H54 (cell line): ENCODE measurements around the gene KRTAP1-3.
A peak's percentile ranks its signal among the peaks of the same experiment; 100 is the strongest.
"Not testable (repeated sequence)": the region's sequence is repeated elsewhere in the genome, so short reads cannot be mapped to it uniquely, and the experiment has no call there.

Source experiments
- DNase-seq: peaks from one replicate; pipeline ENCODE4 v3.0.0; 2011; ENCODE audit warnings: low spot score, mixed read lengths; ENCODE audit not compliant: insufficient read length
- FAIRE-seq: peaks from 3 replicates; lab custom pipeline; 2011; peaks lifted over from hg19 to GRCh38; lab: Jason Lieb, UNC
- POLR2A ChIP-seq: IDR thresholded peaks from 2 replicates; pipeline ENCODE4 v1.6.1; 2011; ENCODE audit warnings: low read depth, mild to moderate bottlenecking, low read length

KRTAP1-3 gene

GRCh38 chr17:41061964-41062363 lies 27.3 kb upstream of the KRTAP1-3 start:
- DNase-seq (peak; percentile 26), FAIRE-seq (peak; percentile 50)
- TF ChIP-seq POLR2A, result no peak

DNA sequence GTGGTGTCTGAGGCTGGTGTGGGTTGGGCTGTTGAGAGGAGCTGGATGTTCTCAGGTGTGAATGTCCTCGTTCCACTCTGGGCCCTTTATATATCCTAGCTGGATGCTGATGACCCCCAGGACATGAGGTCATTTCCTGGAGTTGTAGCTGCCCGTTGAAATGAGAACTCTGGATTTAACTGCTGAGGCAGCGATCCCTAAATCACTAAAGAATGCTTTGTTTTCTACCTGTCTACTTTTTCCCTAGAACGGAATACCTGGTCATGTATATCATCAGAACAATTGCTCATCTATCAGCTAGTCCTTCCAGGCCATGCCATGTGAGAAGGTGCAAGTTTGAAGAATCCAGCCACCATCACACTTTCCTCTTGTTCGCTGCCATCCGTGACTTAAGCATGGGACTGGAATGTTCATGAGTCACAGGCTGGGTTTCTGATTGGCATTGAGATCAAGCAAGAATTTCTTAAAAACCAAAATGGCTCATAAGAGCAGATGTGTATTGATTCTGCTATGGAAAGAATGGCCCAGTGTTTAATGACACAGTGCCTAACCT lies 25.5 kb upstream of the KRTAP1-3 start, which contains the start of gene KRTAP2-3:
Gene KRTAP2-3 (minus strand): TSS at position 63 of the 553 bp plus-strand sequence. CDS start 64 bp downstream, outside the sequence.
- TF ChIP-seq POLR2A, result no peak
- DNase-seq, result peak; percentile 45
- FAIRE-seq, result peak; percentile 90

- peak; percentile 32 for DNase-seq
- FAIRE-seq, result not testable (repeated sequence)
Observed at GRCh38 chr17:41059276-41060051, 24.8 kb upstream of the KRTAP1-3 start.

DNA sequence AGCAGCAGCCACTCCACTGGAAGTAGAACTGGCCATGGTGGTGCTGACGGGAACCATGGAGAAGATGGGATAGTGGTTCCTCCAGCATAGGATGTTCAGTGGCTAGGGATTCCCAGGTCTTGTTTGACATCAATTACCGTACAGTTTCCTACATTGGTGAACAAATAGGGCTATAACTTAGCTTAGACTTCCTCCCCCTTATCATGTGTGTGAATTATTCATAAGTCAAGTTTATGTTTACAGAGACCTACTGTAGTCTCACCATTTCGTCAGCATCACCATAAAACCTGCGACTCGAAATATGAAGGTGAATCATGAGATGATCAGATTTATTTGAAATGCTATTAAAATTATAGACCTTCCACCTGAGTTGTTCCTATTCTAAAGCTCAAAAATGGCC lies 24.1 kb upstream of the KRTAP1-3 start:
- DNase-seq (no peak), FAIRE-seq (peak; percentile 45)
- no peak for TF ChIP-seq POLR2A

GRCh38 chr17:41057547-41057946 lies 22.9 kb upstream of the KRTAP1-3 start:
- DNase-seq (no peak), FAIRE-seq (no peak)
- TF ChIP-seq POLR2A, result no peak

DNA sequence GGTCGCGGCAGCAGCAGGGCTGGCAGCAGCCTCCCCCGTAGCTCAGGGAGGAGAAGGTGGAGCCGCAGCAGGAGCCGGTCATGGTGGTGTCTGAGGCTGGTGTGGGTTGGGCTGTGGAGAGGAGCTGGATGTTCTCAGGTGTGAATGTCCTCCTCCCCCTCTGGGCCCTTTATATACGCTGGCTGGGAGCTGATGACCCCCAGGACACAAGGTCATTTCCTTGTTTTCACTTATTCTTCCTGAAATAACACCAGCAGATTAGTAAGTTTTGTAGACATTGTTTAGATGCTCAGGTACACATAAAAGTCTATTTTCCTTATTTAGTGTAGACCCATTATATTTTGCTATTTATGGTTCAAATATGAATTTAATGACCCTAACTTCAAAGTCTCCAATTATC lies 20.5 kb upstream of the KRTAP1-3 start, which contains the start of gene KRTAP2-2:
Gene KRTAP2-2 (minus strand): TSS at position 101 of the 400 bp plus-strand sequence. CDS start 19 bp downstream, at position 82.
- DNase-seq, FAIRE-seq: not testable (repeated sequence)

GRCh38 chr17:41054556-41054955 lies 19.9 kb upstream of the KRTAP1-3 start:
- DNase-seq, FAIRE-seq: not testable (repeated sequence)

- no peak for FAIRE-seq
- no peak for TF ChIP-seq POLR2A
- no peak for DNase-seq
Observed at GRCh38 chr17:41054025-41054424, 19.4 kb upstream of the KRTAP1-3 start.

DNA sequence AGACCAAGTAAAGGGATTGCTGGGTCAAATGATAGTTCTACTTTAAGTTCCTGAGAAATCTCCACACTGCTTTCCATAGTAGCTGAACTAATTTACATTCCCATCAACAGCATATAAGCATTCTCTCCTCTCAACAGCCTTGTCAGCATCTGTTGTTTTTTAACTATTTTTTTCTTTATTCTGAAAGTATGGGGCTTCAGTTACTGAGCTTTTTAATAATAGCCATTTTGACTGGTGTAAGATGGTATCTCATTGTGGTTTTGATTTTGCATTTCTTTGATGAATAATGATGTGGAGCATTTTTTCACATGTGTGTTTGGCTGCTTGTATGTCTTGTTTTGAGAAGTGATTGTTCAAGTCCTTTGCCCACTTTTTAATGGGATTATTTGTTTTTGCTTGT lies 17.9 kb upstream of the KRTAP1-3 start:
- no peak for DNase-seq
- TF ChIP-seq POLR2A, result no peak
- no peak for FAIRE-seq

GRCh38 chr17:41049110-41049509 lies 14.4 kb upstream of the KRTAP1-3 start:
- no peak for TF ChIP-seq POLR2A
- DNase-seq, result peak; percentile 35
- FAIRE-seq, result peak; percentile 74

DNA sequence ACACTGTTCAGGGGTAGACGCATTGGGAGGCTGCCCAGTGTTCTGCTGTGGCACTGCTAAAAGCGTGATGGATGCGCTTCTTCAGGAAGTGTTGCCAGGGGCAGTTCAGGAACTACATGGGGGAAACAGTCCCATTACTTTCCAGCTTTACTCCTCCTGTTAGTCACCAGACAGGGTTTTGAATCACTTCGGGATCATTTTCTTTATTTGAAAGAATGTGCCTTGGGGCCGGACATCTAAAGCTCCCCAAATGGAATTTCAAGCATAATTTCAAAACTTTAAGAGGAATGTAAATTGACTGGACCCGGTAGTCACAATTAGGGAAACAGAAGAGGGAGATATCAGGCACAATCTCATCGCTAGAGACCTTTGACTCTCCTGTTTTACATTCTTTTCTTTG lies 13.8 kb upstream of the KRTAP1-3 start:
- TF ChIP-seq POLR2A, result no peak
- DNase-seq, result peak; percentile 61
- FAIRE-seq, result peak; percentile 83

GRCh38 chr17:41046735-41047465 lies 12.2 kb upstream of the KRTAP1-3 start, which contains the start of gene KRTAP2-1:
KRTAP2-1 (minus strand) TSS chr17:41047316; CDS start chr17:41047267, 49 bp downstream.
- not testable (repeated sequence) for FAIRE-seq, DNase-seq

DNA sequence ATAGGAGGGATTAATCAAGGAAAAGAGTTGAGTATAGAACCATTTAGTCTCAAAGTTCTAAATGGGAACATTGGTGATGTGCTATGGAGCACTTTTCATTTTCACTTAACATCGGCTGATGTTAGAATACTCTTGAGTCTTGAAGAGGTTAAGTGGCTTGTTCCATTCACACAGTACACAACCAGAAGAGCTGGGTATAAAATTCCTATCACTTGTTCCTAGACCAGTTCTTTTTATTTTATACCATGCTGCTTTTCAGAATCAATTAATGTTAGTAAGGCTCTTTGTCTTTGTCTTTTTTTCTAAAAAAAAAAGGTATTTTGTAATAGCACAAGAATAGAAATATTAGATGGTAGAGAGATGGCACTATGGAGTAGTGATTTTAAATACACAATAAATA lies 8.3 kb upstream of the KRTAP1-3 start:
- no peak for TF ChIP-seq POLR2A
- DNase-seq (no peak), FAIRE-seq (no peak)

DNA sequence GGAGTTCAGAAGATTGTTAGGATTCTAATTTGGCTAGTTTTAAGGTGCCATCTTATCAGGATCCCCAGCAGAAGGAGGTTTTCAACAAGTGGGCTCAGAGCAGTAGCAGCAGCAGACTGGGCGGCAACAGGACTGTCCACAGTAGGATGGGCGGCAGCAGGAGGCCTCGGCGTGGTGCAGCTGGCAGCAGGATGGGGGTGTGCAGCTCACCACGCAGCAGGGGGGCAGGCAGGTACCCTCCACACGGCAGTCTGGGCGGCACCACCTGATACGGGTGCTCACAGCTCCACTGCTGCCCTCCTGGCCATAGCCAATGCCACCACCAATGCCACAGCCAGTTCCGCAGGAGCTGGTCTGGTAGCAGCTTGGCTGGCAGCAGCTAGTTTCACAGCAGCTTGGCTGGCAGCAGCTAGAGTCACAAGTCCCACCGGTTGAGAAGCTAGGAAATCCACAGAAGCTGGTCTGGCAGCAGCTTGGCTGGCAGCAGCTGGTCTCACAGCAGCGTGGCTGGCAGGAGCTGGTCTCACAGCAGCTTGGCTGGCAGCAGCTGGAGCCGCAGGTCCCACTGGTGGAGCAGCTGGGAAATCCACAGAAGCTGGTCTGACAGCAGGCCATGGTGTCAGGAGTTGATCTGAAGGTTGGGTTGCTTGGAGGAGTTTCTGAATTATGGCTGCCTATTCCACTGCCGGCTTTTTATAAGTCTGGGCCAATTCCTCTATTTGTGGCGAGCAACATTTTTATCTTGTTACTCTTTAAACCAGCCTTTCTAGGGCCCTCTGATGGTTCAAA lies 6.3 kb upstream of the KRTAP1-3 start, which contains the start of gene KRTAP1-1:
Gene KRTAP1-1 (minus strand): TSS at position 668 of the 789 bp plus-strand sequence. CDS start 53 bp downstream, at position 615.
- FAIRE-seq, result not testable (repeated sequence)

More for the DNA sequence above, 6.3 kb upstream of the KRTAP1-3 start, which contains the start of gene KRTAP1-1:
- not testable (repeated sequence) for DNase-seq
